ENCODE results near the gene TRAPPC14.

The TRAPPC14 gene

DNA sequence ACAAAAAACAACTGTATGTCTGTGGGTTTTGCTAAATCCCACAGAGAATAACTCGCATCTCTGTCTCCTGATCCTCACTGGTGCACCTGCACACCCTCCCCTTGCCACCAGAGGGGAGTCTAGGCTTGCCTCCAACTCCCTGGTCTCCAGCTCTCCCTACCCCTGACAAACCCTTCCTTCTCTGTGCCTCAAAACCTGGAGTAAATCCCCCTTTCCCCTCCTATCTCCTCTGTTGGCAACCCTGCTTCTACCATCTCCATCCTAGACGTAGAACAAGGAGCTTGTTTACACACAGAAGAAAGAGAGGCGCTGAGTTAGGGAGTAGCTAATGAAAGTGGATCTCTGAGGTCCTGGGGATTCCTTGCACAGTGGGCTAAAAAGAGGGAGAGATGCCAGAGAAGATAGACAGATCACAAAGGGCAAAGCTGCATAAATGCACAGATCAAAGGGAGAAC lies 25.8 kb downstream of the TRAPPC14 start (continued):
- TF ChIP-seq, protein P1, sequence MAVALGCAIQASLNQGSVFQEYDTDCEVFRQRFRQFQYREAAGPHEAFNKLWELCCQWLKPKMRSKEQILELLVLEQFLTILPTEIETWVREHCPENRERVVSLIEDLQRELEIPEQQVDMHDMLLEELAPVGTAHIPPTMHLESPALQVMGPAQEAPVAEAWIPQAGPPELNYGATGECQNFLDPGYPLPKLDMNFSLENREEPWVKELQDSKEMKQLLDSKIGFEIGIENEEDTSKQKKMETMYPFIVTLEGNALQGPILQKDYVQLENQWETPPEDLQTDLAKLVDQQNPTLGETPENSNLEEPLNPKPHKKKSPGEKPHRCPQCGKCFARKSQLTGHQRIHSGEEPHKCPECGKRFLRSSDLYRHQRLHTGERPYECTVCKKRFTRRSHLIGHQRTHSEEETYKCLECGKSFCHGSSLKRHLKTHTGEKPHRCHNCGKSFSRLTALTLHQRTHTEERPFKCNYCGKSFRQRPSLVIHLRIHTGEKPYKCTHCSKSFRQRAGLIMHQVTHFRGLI (tag by site-specific recombination; IDR thresholded peaks at IDR 0.05): no peak
- TF ChIP-seq ZNF2 (tag by site-specific recombination; IDR thresholded peaks at IDR 0.05) (peak; percentile 77; the same call in 1 of the 2 replicates), ZNF549 (tag by site-specific recombination; IDR thresholded peaks at IDR 0.05) (no peak), ZNF16 (tag by site-specific recombination; IDR thresholded peaks at IDR 0.05; ENCODE audit: low read depth) (no peak), ZNF416 (tag by site-specific recombination; IDR thresholded peaks at IDR 0.05) (no peak), SCRT1 (tag by site-specific recombination; IDR thresholded peaks at IDR 0.05; ENCODE audit: borderline replicate concordance) (no peak), ZNF473 (tag by site-specific recombination; IDR thresholded peaks at IDR 0.05) (no peak), ZNF174 (tag by site-specific recombination; IDR thresholded peaks at IDR 0.05) (no peak), HOXC10 (CRISPR knock-in tag; IDR thresholded peaks at IDR 0.05) (no peak), ZNF423 (tag by site-specific recombination; IDR thresholded peaks at IDR 0.05) (no peak), ZNF785 (tag by site-specific recombination; IDR thresholded peaks at IDR 0.05) (no peak), ZNF76 (tag by site-specific recombination; IDR thresholded peaks at IDR 0.05; ENCODE audit: borderline replicate concordance, low read depth) (no peak), ZNF366 (tag by site-specific recombination; conservative IDR thresholded peaks at IDR 0.05) (peak; percentile 83), ZNF140 (tag by site-specific recombination; IDR thresholded peaks at IDR 0.05) (no peak), KLF1 (tag by site-specific recombination; IDR thresholded peaks at IDR 0.05) (0 out of 2 replicates have a peak, but pooled peaks have one; percentile 25), ZNF529 (tag by site-specific recombination; IDR thresholded peaks at IDR 0.05; ENCODE audit: insufficient replicate concordance) (no peak), ZSCAN16 (tag by site-specific recombination; IDR thresholded peaks at IDR 0.05) (no peak), ZNF274 (IDR thresholded peaks at IDR 0.05; ENCODE audit: low read length) (no peak), ZNF274 (tag by site-specific recombination; IDR thresholded peaks at IDR 0.05; ENCODE audit: borderline replicate concordance) (no peak), ZNF677 (tag by site-specific recombination; IDR thresholded peaks at IDR 0.05) (no peak), ZNF501 (tag by site-specific recombination; IDR thresholded peaks at IDR 0.05) (peak; percentile 73), YY1 (tag by site-specific recombination; IDR thresholded peaks at IDR 0.05) (no peak), ZNF548 (tag by site-specific recombination; IDR thresholded peaks at IDR 0.05) (no peak), ZSCAN23 (tag by site-specific recombination; IDR thresholded peaks at IDR 0.05) (no peak), ZNF560 (tag by site-specific recombination; IDR thresholded peaks at IDR 0.05; ENCODE audit: borderline replicate concordance) (no peak)
- TF ChIP-seq, protein P2, sequence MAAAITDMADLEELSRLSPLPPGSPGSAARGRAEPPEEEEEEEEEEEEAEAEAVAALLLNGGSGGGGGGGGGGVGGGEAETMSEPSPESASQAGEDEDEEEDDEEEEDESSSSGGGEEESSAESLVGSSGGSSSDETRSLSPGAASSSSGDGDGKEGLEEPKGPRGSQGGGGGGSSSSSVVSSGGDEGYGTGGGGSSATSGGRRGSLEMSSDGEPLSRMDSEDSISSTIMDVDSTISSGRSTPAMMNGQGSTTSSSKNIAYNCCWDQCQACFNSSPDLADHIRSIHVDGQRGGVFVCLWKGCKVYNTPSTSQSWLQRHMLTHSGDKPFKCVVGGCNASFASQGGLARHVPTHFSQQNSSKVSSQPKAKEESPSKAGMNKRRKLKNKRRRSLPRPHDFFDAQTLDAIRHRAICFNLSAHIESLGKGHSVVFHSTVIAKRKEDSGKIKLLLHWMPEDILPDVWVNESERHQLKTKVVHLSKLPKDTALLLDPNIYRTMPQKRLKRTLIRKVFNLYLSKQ (tag by site-specific recombination; IDR thresholded peaks at IDR 0.05; ENCODE audit: borderline replicate concordance): no peak
- TF ChIP-seq, protein P3, sequence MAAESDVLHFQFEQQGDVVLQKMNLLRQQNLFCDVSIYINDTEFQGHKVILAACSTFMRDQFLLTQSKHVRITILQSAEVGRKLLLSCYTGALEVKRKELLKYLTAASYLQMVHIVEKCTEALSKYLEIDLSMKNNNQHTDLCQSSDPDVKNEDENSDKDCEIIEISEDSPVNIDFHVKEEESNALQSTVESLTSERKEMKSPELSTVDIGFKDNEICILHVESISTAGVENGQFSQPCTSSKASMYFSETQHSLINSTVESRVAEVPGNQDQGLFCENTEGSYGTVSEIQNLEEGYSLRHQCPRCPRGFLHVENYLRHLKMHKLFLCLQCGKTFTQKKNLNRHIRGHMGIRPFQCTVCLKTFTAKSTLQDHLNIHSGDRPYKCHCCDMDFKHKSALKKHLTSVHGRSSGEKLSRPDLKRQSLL (tag by site-specific recombination; IDR thresholded peaks at IDR 0.05): no peak
- TF ChIP-seq, protein P4, sequence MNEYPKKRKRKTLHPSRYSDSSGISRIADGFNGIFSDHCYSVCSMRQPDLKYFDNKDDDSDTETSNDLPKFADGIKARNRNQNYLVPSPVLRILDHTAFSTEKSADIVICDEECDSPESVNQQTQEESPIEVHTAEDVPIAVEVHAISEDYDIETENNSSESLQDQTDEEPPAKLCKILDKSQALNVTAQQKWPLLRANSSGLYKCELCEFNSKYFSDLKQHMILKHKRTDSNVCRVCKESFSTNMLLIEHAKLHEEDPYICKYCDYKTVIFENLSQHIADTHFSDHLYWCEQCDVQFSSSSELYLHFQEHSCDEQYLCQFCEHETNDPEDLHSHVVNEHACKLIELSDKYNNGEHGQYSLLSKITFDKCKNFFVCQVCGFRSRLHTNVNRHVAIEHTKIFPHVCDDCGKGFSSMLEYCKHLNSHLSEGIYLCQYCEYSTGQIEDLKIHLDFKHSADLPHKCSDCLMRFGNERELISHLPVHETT (tag by site-specific recombination; IDR thresholded peaks at IDR 0.05): no peak
- TF ChIP-seq, protein P5, sequence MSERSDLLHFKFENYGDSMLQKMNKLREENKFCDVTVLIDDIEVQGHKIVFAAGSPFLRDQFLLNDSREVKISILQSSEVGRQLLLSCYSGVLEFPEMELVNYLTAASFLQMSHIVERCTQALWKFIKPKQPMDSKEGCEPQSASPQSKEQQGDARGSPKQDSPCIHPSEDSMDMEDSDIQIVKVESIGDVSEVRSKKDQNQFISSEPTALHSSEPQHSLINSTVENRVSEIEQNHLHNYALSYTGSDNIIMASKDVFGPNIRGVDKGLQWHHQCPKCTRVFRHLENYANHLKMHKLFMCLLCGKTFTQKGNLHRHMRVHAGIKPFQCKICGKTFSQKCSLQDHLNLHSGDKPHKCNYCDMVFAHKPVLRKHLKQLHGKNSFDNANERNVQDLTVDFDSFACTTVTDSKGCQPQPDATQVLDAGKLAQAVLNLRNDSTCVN (tag by site-specific recombination; optimal IDR thresholded peaks at IDR 0.05): no peak
- TF ChIP-seq, protein P6, sequence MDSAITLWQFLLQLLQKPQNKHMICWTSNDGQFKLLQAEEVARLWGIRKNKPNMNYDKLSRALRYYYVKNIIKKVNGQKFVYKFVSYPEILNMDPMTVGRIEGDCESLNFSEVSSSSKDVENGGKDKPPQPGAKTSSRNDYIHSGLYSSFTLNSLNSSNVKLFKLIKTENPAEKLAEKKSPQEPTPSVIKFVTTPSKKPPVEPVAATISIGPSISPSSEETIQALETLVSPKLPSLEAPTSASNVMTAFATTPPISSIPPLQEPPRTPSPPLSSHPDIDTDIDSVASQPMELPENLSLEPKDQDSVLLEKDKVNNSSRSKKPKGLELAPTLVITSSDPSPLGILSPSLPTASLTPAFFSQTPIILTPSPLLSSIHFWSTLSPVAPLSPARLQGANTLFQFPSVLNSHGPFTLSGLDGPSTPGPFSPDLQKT (IDR thresholded peaks at IDR 0.05; ENCODE audit: borderline replicate concordance, low read depth, low read length): no peak
- TF ChIP-seq, protein P7, sequence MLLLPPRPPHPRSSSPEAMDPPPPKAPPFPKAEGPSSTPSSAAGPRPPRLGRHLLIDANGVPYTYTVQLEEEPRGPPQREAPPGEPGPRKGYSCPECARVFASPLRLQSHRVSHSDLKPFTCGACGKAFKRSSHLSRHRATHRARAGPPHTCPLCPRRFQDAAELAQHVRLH (tag by site-specific recombination; IDR thresholded peaks at IDR 0.05): peak; percentile 84; the same call in 1 of the 2 replicates

Measured in HEK293 (cell line).